K562 (cell line): ENCODE measurements around the gene ZFHX2. TPM values are rescaled to one million over a fixed set of nuclear protein-coding genes. Genes with fewer than 3 reads are reported as not detected.

ENCODE experiments used
- DPF2 ChIP-seq: fragments of 450-650 bp; IDR thresholded peaks from 2 replicates; pipeline ENCODE4 v1.6.1; 2016
- FOXP1 ChIP-seq: sonication (generic); formaldehyde crosslinking; IDR thresholded peaks from 2 replicates; pipeline ENCODE4 v1.8.0; 2022; ENCODE audit warnings: mild to moderate bottlenecking, missing genetic modification reagents
- GTF2F1 ChIP-seq: IDR thresholded peaks from 2 replicates; pipeline ENCODE4 v1.6.1; 2011; ENCODE audit warnings: low read depth, low read length, improper control_type of control experiment
- HDAC8 ChIP-seq: fragments of 450-650 bp; IDR thresholded peaks from 2 replicates; pipeline ENCODE4 v1.6.1; 2016; ENCODE audit warnings: mild to moderate bottlenecking, missing genetic modification characterization, moderate library complexity, missing compliant biosample characterization
- HNRNPH1 ChIP-seq: fragments of 200-400 bp; formaldehyde crosslinking; optimal IDR thresholded peaks from 2 replicates; pipeline ENCODE3; 2017; ENCODE audit warnings: low read depth, mild to moderate bottlenecking, low read length, moderate library complexity
- NCOR1 ChIP-seq: fragments of 450-650 bp; IDR thresholded peaks from 2 replicates; pipeline ENCODE4 v1.6.1; 2016; ENCODE audit warnings: mild to moderate bottlenecking, moderate library complexity
- SMAD4 ChIP-seq: fragments of 250-450 bp; sonication (Bioruptor Pico); conservative IDR thresholded peaks from 2 replicates; pipeline ENCODE4 v1.8.0; 2021; ENCODE audit warnings: inconsistent platforms, mild to moderate bottlenecking, moderate library complexity
- SMARCE1 ChIP-seq: fragments of 450-650 bp; IDR thresholded peaks from 2 replicates; pipeline ENCODE4 v1.7.1; 2016; ENCODE audit warnings: mild to moderate bottlenecking
- SOX6 ChIP-seq: fragments of 450-650 bp; IDR thresholded peaks from 2 replicates; pipeline ENCODE4 v1.6.1; 2014; ENCODE audit warnings: mild to moderate bottlenecking
- TCF3 ChIP-seq: sonication (generic); formaldehyde crosslinking; IDR thresholded peaks from 2 replicates; pipeline ENCODE4 v1.4.0; 2020; ENCODE audit warnings: mild to moderate bottlenecking, missing genetic modification reagents
- YBX1 ChIP-seq: fragments of 450-650 bp; IDR thresholded peaks from 2 replicates; pipeline ENCODE4 v1.7.1; 2016; ENCODE audit warnings: mild to moderate bottlenecking
- ZC3H11A ChIP-seq: IDR thresholded peaks from 2 replicates; pipeline ENCODE4 v1.6.1; 2012; ENCODE audit warnings: low read depth, low read length, improper control_type of control experiment
- ZNF23 ChIP-seq: fragments of 250-450 bp; sonication (Bioruptor Pico); IDR thresholded peaks from 2 replicates; pipeline ENCODE4 v1.4.0; 2020; ENCODE audit warnings: mild to moderate bottlenecking
- ZNF282 ChIP-seq: sonication (generic); formaldehyde crosslinking; IDR thresholded peaks from 2 replicates; pipeline ENCODE4 v1.8.1; 2023; ENCODE audit warnings: missing genetic modification reagents
- ZNF316 ChIP-seq: fragments of 450-650 bp; IDR thresholded peaks from 2 replicates; pipeline ENCODE4 v1.6.1; 2016
- ZNF57 ChIP-seq: fragments of 450-650 bp; formaldehyde crosslinking; IDR thresholded peaks from 2 replicates; pipeline ENCODE4 v1.4.0; 2020; ENCODE audit warnings: mild to moderate bottlenecking, moderate library complexity
- ZNF584 ChIP-seq: fragments of 200-800 bp; sonication (Bioruptor generic); IDR thresholded peaks from 2 replicates; pipeline ENCODE4 v1.6.1; 2016; ENCODE audit warnings: low read depth, mild to moderate bottlenecking, missing genetic modification characterization, missing compliant biosample characterization
- polyA plus RNA-seq, 8 experiments: library from polyadenylated mRNA; depleted of rRNA in 4 of 8; stranded (reverse) in 5 of 8; unstranded in 3 of 8; fragments of >200 nt; fragmentation: Nextera tagmentation in 2 of 8; fragmentation: Illumina TruSeq in 1 of 8; extraction: Ambion mirVana in 2 of 8; extraction: Trizol in 1 of 8; gene quantifications; 2 replicates each; pipeline versions ENCODE4 v1.2.1 to v1.2.3, GENCODE V29; 2011 to 2014; ENCODE audit warnings: inconsistent platforms in 1 of 8, missing spikeins in 1 of 8
- total RNA-seq, 7 experiments: library from RNA; depleted of rRNA in 6 of 7; stranded (reverse); fragments of >200 nt in 6 of 7; fragmentation: Illumina TruSeq in 2 of 7; extraction: Trizol in 2 of 7; gene quantifications; 2 replicates each; pipeline versions ENCODE4 v1.2.1 to v1.2.3, GENCODE V29; 2011 to 2021; ENCODE audit warnings: low replicate concordance in 1 of 7
- TF ChIP-seq, protein P1 (sequence below), 2 experiments: fragments of 450-650 bp; formaldehyde crosslinking in 1 of 2; IDR thresholded peaks; 2 replicates each; pipeline versions ENCODE4 v1.4.0 to v1.6.1; 2014 to 2020; ENCODE audit warnings: mild to moderate bottlenecking in 2 of 2, borderline replicate concordance in 1 of 2, low read depth in 1 of 2
- TF ChIP-seq, protein P2 (sequence below): fragments of 250-450 bp; sonication (Bioruptor Pico); IDR thresholded peaks from 2 replicates; pipeline ENCODE4 v1.6.1; 2021; ENCODE audit warnings: mild to moderate bottlenecking
- TF ChIP-seq, protein P3 (sequence below): fragments of 250-450 bp; sonication (Bioruptor Pico); IDR thresholded peaks from 2 replicates; pipeline ENCODE4 v1.8.0; 2022; ENCODE audit warnings: moderate library complexity, mild to moderate bottlenecking, inconsistent platforms

ZFHX2 gene
- total and polyA plus RNA-seq, 9 of the 15 experiments (the other 6 are each of a cell fraction or from before 2014, with no cell fraction given): 0.06 to 0.11 (median 0.11) TPM; not detected in 4

DNA sequence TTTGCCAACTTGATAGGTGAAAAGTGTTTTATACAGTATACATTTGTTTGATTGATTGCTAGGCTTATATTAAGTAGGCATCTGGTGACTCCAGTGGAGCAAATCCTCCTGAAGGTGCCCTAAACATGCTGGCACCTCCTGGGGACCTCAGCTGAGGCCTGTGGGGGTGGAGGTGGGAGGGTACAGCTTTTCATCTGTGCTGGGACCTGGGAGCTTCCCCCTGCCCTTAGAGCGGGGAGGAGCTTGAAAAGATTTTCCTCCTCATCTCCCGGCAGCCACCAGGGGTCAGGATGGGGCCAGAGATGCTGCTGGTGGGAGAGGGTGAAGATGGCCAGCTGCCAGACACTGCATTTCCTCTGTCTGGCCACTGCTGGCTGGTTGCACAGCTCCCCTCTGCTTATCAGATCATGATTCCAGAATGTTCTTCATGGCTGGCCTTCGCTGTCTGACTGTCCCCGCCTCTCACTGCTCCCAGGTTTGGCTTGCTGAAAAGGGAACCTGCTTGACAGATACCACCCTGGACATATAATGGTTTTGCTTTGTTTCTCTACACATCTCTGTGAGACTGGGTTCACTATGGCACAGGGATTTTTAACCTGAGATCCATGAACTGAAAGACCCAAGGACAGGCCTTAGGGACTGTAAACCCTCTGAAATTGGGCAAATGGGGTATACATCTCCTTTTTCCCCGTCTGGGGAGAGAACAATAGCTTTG is 37.5 kb upstream of the ZFHX2 start (continued):
- TF ChIP-seq, protein P1, sequence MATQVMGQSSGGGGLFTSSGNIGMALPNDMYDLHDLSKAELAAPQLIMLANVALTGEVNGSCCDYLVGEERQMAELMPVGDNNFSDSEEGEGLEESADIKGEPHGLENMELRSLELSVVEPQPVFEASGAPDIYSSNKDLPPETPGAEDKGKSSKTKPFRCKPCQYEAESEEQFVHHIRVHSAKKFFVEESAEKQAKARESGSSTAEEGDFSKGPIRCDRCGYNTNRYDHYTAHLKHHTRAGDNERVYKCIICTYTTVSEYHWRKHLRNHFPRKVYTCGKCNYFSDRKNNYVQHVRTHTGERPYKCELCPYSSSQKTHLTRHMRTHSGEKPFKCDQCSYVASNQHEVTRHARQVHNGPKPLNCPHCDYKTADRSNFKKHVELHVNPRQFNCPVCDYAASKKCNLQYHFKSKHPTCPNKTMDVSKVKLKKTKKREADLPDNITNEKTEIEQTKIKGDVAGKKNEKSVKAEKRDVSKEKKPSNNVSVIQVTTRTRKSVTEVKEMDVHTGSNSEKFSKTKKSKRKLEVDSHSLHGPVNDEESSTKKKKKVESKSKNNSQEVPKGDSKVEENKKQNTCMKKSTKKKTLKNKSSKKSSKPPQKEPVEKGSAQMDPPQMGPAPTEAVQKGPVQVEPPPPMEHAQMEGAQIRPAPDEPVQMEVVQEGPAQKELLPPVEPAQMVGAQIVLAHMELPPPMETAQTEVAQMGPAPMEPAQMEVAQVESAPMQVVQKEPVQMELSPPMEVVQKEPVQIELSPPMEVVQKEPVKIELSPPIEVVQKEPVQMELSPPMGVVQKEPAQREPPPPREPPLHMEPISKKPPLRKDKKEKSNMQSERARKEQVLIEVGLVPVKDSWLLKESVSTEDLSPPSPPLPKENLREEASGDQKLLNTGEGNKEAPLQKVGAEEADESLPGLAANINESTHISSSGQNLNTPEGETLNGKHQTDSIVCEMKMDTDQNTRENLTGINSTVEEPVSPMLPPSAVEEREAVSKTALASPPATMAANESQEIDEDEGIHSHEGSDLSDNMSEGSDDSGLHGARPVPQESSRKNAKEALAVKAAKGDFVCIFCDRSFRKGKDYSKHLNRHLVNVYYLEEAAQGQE (IDR thresholded peaks at IDR 0.05; ENCODE audit: borderline replicate concordance): peak; percentile 83
- TF ChIP-seq, protein P1 (CRISPR knock-in tag; IDR thresholded peaks at IDR 0.05; ENCODE audit: low read depth): no peak
- TF ChIP-seq NCOR1 (0 out of 2 replicates have a peak, but pooled peaks have one; percentile 21), HDAC8 (no peak), SMARCE1 (0 out of 2 replicates have a peak, but pooled peaks have one; percentile 37), GTF2F1 (no peak), DPF2 (peak; percentile 63; the same call in 1 of the 2 replicates), ZC3H11A (no peak), SOX6 (peak; percentile 61; the same call in 1 of the 2 replicates), ZNF584 (CRISPR knock-in tag) (no peak), ZNF282 (CRISPR knock-in tag) (no peak), HNRNPH1 (no peak), YBX1 (no peak), FOXP1 (CRISPR knock-in tag) (no peak), ZNF316 (no peak), TCF3 (CRISPR knock-in tag) (0 out of 2 replicates have a peak, but pooled peaks have one; percentile 7), ZNF23 (CRISPR knock-in tag) (no peak), SMAD4 (peak; percentile 81), ZNF57 (CRISPR knock-in tag) (no peak)
- TF ChIP-seq, protein P2, sequence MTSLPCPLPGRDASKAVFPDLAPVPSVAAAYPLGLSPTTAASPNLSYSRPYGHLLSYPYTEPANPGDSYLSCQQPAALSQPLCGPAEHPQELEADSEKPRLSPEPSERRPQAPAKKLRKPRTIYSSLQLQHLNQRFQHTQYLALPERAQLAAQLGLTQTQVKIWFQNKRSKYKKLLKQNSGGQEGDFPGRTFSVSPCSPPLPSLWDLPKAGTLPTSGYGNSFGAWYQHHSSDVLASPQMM (CRISPR knock-in tag): no peak
- TF ChIP-seq, protein P3, sequence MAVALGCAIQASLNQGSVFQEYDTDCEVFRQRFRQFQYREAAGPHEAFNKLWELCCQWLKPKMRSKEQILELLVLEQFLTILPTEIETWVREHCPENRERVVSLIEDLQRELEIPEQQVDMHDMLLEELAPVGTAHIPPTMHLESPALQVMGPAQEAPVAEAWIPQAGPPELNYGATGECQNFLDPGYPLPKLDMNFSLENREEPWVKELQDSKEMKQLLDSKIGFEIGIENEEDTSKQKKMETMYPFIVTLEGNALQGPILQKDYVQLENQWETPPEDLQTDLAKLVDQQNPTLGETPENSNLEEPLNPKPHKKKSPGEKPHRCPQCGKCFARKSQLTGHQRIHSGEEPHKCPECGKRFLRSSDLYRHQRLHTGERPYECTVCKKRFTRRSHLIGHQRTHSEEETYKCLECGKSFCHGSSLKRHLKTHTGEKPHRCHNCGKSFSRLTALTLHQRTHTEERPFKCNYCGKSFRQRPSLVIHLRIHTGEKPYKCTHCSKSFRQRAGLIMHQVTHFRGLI (CRISPR knock-in tag): no peak
